Stimulated activated CD8-positive, alpha-beta memory T cell treated with anti-CD3 and anti-CD28 coated beads, Interleukin-15, amount 100 ng/mL, for 1 hour (primary cell): ENCODE measurements around the gene FLT3LG.

Experiments
- DNase-seq: peaks from one replicate; pipeline ENCODE4 v3.0.0-alpha.2; 2020; ENCODE audit warnings: low read depth

The FLT3LG gene

DNA sequence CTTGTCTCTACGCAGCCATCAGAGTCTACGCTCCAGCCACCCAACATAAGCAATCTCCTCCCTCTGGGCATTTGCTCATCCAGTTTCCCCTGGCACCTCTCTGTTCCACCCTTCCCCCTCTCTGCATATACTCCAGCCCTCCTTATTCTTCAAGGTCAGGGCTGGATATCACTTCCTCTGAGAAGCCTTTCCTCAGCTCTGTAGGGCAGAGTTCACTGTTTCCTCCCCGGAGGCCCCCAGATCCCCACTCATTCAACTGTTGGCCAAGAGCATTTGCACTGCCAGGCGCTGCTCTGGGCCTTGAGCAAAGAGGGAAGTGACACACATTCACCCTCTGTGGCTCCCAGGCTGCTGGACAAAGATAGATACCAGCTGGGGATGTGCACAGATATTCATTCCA, 41.8 kb downstream of the FLT3LG start:
- no peak for DNase-seq

DNA sequence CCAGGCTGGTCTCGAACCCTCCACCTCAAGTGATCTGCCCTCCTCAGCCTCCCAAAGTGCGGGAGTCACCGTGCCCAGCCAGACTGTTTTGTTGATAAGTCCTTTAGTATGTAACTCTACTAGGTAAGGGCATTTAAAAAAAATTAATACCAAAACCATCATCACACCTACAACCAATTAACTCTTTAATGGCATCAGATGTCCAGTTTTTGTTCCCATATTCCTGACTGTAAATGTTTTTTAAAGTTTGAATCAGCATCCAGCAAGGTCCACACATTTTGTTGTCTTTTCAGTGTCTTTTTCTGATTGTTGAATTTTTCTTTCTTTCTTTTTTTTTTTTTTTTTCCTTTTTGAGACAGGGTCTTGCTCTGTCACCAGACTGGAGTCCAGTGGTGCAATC, 44.0 kb downstream of the FLT3LG start:
- DNase-seq = no peak

DNA sequence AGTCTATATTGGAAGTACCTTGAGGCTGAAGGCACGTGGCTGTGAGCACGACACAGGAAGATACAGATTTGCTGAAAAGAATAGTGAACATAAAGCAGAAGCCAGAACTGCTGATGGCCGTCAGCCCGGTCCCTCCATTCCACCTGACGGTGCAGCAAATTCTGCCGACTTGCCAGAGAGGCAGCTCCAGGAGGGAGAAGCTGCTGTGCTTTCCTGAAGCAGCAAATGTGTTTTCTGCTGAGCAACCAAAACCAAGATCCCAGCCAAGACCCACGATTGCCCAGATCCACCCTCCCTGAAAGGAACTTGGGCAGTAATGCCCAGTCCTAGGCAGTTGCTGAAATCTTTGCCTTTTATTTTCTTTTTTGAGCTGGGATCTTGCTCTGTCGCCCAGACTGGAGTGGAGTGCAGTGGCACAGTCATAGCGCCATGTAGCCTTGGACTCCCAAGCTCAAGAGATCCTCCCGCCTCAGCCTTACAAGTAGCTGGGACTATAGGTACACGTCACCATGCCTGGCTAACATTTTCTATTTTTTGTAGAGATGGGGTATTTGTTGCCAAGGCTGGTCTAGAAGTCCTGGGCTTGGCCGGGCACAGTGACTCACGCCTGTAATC, 46.8 kb downstream of the FLT3LG start:
- DNase-seq = no peak

DNA sequence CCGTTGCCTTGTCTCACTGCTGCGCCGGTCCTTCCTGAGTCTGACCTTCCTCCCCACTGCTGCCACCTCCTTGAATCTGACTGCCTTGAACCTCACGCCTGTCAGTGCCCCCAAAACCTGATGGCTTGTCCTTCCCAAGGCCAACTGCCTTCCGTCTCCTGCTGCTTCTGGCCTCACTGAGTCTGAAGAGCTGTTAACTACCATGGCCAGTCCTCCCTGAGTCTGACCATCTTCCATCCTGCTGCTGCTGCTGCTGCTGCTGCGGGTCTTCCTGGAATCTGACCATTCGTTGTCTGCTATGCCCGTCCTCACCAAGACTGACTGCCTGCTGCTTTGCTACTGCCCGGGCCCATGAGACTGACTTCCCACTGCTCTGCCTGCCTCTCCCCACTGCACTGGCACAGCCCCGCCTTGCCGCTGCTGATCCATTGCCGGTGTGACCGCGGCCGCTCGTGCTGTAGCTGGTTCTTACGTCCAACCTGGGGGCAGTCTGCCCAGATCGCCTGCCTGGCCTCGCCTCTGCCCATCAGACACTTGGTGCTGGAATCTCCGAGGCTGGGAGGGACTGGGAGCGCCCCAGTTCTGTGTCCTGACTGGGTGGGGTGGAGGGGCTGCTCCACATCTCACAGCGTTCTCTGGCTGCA, 50.9 kb downstream of the FLT3LG start:
- DNase-seq = no peak

DNA sequence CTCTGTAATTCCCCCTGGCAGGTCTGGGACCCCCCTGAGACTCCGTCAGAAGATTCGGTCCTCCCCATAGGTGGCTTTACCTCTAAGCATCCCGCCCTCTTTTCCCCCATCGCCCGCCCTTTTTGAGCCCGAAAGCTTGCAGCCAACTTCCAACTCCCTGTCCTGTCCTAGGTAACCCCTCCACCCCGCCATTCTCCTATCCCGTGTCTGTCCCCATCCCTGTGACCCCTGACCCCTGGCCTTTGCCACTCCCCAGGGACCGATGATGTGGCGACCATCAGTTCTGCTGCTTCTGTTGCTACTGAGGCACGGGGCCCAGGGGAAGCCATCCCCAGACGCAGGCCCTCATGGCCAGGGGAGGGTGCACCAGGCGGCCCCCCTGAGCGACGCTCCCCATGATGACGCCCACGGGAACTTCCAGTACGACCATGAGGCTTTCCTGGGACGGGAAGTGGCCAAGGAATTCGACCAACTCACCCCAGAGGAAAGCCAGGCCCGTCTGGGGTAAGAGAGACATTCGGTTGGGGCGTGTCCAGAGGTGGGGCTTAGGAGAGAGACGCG, 54.3 kb downstream of the FLT3LG start:
- DNase-seq = no peak

DNA sequence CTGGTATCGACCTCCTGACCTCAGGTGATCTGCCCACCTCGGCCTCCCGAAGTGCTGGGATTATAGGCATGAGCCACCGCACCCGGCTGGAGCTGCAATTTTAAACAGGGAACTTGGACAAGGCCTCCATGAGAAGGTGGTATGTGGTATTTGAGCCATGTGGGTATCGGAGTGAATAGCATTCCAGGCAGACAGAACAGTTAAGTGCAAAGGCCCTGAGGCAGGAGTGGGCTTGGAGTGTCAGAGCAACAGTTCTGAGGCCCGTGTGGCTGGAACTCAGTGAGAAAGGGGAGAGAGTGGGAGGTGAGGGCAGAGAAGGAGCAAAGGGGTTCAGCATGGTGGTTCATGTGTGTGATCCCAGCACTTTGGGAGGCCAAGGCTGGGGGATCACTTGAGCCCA, 56.7 kb downstream of the FLT3LG start:
- no peak for DNase-seq

DNA sequence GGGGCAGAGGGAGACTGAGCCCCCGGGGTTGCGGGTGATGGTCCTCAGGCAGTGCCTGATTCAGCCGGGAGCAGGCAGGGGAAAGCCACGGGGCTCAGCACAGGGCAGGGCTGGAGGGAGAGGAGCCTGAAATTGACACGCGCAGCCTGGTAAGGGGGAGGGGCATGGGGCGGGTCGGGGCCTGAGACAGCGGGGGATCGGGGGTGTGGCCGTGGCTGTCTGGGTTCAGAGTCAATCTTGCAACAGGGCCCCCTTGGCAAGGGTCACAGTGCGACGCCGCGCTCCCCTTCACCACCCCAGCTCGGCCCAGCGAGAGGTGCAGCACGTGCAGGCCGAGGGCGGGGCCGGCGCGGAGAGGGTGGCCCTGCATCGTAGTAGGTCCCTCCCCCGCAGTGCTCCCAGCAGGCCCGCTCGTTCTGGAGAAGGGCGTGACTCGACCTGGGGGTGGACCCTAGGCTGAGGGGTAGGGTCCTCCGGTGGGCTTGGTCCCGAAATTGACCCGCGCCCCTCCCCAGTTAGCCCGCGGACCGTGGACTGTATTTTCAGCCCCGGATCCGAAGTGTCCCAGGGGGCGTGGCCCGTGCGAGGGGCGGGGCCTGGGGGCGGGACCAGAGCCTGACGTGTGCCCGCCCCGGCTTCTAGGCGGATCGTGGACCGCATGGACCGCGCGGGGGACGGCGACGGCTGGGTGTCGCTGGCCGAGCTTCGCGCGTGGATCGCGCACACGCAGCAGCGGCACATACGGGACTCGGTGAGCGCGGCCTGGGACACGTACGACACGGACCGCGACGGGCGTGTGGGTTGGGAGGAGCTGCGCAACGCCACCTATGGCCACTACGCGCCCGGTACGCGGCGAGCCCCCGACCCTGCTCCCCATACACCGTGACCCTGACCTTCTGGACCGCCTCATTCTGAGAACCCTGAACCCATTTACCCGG, 59.8 kb downstream of the FLT3LG start:
- DNase-seq = peak; percentile 78

DNA sequence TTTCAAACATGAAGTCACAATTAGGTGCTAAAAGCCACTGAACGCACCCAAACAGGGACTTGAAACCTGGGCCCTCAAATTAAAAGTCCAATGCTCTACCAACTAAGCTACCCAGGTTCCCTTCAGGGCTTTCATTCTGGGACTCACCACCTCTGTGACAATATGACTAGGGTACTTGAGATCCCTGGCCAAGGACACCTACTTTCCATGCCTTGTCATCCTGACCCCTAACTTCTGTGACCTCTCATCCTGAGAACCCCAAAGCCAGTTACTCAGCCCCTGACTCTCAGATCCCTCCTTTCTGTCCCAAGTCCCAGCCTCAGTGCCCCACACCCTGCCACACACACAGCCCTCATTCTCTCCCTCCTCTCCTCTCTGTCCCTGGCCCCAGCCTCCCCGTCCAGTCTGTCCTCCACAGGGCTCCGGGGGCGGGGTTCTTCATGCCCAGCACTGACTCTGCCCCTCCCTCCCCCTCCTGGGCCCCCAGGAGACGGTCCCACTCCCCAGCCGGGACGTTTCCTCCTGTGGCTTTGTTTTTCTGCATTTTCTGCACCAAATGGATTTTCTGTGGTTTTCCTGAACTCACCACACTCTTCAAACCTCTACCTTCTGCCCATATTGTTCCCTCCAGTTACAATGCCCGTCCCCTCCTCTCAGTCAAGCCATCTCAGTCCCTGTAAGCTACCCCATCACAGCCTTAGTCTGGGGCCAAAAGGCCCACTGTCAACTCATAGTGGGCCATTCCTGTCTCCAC, 60.8 kb downstream of the FLT3LG start:
- DNase-seq = no peak
